ENCODE measurements around the gene IFI44.

IFI44 gene

GRCh38 chr1:78699813-78700212 is 50.2 kb downstream of the IFI44 start:
- in situ Hi-C loops (cut with HindIII; ENCODE audit: low sequenced_read_pairs): no loop called here

- in situ Hi-C loops (cut with HindIII; ENCODE audit: low sequenced_read_pairs): no loop called here
Measured at GRCh38 chr1:78702426-78702825, 52.8 kb downstream of the IFI44 start.

GRCh38 chr1:78703806-78704205 is 54.2 kb downstream of the IFI44 start:
- in situ Hi-C loops (cut with HindIII; ENCODE audit: low sequenced_read_pairs): no loop called here

GRCh38 chr1:78712467-78713051 is 62.9 kb downstream of the IFI44 start:
- in situ Hi-C loops (cut with HindIII; ENCODE audit: low sequenced_read_pairs): no loop called here

- in situ Hi-C loops (cut with HindIII; ENCODE audit: low sequenced_read_pairs): no loop called here
Measured at GRCh38 chr1:78713297-78713696, 63.7 kb downstream of the IFI44 start.
